LNCaP clone FGC (cell line): ENCODE results near the gene HCN4.

Experiments used
- DNase-seq: peaks from one replicate; pipeline ENCODE4 v3.0.0-alpha.2; 2011; ENCODE audit warnings: low read depth
- H3K4me3 ChIP-seq: 2 replicates; pipeline ENCODE4 v1.5.1; 2011; ENCODE audit warnings: mild to moderate bottlenecking, low read depth, low read length, control low read depth
- TF ChIP-seq, protein P1 (sequence below): IDR thresholded peaks from 2 replicates; pipeline ENCODE4 v1.5.1; 2012; ENCODE audit warnings: mild to moderate bottlenecking; ENCODE audit not compliant: control insufficient read depth, insufficient read depth; ENCODE audit errors: extremely low read depth

Gene HCN4

DNA sequence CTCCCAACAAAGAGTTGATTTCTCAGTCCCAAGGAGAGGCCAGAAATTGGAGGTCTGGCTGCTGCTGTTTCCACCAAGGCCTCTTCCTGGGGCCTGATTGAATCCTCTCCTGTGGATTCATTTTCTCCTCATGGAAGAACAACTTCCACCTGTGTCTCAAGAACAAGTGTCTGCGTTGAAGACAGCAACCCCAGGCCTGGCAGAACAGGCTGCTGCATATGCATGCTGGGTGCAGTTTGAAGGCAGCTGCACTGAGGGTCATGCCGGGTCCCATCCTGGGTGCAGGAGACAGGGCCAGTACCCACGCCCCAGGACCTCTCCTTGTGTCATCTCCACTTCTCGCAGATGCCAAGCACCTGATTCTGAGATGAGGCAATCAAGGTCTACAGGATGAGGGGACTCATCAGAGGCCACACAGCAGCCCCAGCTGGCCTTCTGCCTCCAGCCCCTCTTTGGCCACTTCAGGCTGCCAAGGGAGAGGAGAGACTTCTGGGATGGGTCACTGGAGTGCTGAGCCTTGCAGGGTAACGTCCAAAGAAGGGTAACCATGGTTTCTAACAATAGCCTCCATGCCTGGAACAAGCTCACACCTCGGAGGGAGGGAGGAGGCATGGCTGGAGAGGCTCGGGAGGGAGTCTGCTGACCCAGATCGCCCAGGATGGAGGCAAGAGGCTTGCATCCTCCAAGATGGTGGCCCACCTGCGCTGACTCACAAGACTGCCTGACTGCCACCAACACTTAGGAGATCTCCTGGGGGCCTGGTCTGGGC, 30.0 kb downstream of the HCN4 start:
- TF ChIP-seq, protein P1, sequence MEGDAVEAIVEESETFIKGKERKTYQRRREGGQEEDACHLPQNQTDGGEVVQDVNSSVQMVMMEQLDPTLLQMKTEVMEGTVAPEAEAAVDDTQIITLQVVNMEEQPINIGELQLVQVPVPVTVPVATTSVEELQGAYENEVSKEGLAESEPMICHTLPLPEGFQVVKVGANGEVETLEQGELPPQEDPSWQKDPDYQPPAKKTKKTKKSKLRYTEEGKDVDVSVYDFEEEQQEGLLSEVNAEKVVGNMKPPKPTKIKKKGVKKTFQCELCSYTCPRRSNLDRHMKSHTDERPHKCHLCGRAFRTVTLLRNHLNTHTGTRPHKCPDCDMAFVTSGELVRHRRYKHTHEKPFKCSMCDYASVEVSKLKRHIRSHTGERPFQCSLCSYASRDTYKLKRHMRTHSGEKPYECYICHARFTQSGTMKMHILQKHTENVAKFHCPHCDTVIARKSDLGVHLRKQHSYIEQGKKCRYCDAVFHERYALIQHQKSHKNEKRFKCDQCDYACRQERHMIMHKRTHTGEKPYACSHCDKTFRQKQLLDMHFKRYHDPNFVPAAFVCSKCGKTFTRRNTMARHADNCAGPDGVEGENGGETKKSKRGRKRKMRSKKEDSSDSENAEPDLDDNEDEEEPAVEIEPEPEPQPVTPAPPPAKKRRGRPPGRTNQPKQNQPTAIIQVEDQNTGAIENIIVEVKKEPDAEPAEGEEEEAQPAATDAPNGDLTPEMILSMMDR = no peak
- no peak overlapping the region for H3K4me3 ChIP-seq
- DNase-seq = no peak

DNA sequence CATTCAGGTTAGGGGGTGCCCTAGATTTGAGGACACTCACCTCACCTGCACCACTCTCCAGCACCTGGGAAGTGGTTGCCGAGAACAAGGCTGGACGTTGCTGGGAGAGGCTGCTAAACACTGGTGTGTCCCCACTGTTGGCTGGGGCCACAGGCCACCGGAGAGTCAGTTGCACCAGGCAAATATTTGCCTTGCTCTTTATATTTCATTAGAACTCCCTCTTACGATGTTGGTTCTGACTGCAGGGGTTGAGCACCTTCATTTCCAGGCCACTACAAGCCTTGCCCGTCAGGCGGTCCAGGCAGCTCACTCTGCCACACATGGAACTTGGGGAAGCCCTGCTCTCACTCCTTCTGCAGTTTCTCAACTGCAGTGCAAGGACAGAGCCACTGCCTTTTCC, 30.7 kb downstream of the HCN4 start:
- no peak overlapping the region for H3K4me3 ChIP-seq
- TF ChIP-seq, protein P1 = no peak
- DNase-seq = no peak

DNA sequence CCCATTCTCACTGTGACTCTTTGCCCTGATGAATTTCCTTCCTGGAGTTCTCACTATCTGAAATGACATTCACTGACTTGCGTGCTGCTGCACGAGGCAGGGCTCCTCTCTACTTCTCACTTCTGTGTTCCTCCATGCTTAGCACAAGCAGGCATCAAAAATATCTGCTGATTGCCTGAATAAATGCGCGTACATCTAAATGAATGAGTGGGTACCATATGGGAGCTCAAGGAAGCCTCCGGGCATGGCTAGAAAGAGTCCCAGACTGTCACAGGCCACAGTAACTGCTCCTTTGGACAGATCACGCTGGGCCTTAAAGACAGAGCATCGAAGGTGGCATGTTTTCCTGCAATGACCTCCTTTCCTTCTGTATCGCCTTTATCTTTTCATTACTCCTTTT, 31.6 kb downstream of the HCN4 start:
- no peak for DNase-seq
- no peak overlapping the region for H3K4me3 ChIP-seq
- TF ChIP-seq, protein P1 = no peak

DNA sequence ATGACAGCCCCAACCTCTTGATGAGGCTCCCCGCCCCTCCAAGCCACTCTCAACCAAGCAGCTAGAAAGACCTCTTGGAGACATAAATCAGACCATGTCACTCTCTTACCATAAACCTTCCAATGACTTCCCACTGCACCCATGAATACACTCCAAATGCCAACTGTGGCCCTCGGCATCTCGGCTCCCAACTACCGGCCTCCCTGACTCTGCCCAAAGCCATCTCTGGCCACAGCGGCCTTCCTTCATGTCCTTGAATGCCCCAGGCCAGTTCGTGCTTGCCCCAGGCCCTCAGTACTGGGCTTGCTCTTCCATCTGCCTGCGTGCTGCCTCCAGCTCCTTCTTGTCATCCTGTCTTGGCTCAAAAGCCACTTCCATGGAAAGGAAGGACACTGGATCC, 32.0 kb downstream of the HCN4 start:
- no peak for DNase-seq
- TF ChIP-seq, protein P1 = no peak
- H3K4me3 ChIP-seq = no peak overlapping the region

DNA sequence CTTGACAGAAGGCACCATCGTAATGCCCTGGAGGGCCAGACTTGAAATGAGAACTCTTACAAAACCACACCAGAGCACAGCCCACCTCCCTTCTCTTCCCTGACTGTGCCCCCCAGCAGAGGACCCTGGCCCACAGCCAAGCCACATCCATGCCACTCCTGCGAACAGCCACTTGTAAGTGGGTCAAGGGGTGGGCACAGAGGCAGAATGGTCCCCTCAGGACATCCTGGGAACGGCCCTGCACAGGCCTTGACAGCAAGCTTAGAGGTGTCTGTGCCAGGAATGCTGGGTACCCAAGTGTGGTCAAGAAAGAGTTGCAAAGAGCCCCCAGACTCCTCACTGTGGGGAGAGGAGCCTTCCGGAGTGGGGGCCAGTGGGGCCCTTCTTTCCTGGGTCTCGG, 33.3 kb downstream of the HCN4 start:
- H3K4me3 ChIP-seq = no peak overlapping the region
- DNase-seq = no peak
- TF ChIP-seq, protein P1 = no peak

DNA sequence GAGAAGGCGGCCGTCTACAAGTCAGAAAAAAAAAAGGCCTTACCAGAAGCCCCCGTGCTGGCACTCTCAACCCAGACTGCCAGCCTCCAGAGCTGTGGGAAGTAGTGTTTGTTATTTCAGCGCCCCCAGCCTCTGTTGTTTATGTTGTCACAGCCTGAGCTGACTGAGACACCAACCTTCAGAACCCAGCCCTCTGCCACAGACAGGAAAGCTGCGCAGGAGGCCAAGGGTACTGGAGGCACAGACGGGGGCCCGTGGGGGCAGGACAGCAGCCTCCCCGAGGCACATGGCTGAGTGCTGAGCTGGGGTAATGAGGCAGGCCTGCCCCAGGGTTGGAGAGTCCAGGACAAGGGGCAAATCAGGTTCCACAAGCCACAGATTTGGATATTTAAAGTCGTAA, 33.7 kb downstream of the HCN4 start:
- TF ChIP-seq, protein P1 = no peak
- no peak overlapping the region for H3K4me3 ChIP-seq
- no peak for DNase-seq

DNA sequence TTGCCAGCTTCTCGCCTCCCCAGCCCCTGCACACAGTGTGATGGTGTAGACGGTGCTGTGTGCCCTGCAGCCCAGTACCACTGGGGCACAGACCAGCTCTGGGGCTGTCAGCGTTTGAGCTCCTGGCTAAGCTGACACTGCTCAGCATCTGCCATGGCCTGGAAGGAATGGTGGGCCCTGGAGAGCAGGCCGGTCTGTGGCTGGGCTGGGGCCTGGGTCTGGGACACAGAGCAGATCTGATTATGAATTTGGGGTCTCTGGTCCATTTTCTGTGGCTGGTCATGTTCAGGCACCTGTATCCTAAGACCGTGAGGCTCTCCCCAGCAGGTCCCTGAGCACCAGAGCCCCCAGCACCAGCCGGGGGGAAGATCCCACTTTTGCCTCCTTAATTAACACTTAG, 34.7 kb downstream of the HCN4 start:
- H3K4me3 ChIP-seq = no peak overlapping the region
- DNase-seq = no peak
- TF ChIP-seq, protein P1 = no peak
